Measurements from ENCODE around the gene SLC16A1. TPM values are rescaled to one million over a fixed set of nuclear protein-coding genes. Genes with fewer than 3 reads are reported as not detected.

Gene SLC16A1
- total RNA-seq, 2 donors from 2014 or later: 29.2 to 31.9 TPM

GRCh38 chr1:112957133-112957812 is 1.3 kb upstream of the SLC16A1 start:
- Mint-ChIP-seq H3K4me1 (peaks cover 50% of the 10 kb centered on the region), H3K4me3 (peak overlapping the region; percentile 99), H3K36me3 (ENCODE audit: low read depth) (peaks cover 5% of the 10 kb centered on the region), H3K27me3 (no peaks in the 10 kb centered on the region), H3K27ac (peak overlapping the region; percentile 96)
- DNase-seq: peak in 1 of 3 donors; percentile 5
- peak; percentile 63 for ATAC-seq
- H3K9me3 ChIP-seq (ENCODE audit: control insufficient read depth, low read length, poor library complexity, severe bottlenecking): no peaks in the 10 kb centered on the region

DNA sequence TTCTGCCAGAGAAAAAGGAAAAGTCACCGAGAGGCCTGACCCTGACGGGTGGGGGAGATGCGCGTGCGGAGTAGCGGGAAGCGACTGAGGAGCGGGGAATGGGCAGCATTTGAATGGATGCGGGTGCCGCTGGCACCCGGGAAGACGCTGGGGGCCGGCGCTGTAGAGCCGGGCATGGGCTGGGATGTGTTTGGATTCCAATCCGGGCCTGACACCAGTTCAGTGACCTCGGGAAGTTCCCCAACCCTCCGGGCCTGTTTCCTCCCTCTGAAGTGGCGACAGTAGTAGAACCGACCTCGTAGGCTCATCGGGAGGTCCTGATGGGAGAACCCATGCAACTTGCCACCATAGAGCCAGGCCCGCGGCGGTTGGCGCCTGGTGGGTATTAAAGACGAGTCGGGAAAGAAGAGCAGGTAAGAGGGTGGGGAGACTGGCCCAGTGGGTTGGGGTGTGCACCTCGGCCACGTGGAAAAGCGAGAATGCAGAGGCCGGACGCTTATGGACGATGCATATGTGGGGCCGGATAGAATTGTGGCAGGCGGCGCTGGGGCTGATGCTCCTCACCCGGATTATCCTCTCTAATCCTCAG is 642 bp upstream of the SLC16A1 start:
- peak; percentile 22 to 26 (median 26) for DNase-seq
- H3K36me3 Mint-ChIP-seq (ENCODE audit: low read depth): peaks cover 5% of the 10 kb centered on the region

GRCh38 chr1:112954945-112955772 is 837 bp downstream of the SLC16A1 start:
- peak overlapping the region; percentile 99 for H3K4me3 Mint-ChIP-seq
- no peaks in the 10 kb centered on the region for H3K9me3 ChIP-seq (ENCODE audit: control insufficient read depth, low read length, poor library complexity, severe bottlenecking)
- peaks cover 47% of the 10 kb centered on the region for H3K4me1 Mint-ChIP-seq
- H3K27me3 Mint-ChIP-seq: no peaks in the 10 kb centered on the region
- H3K36me3 Mint-ChIP-seq (ENCODE audit: low read depth): peaks cover 5% of the 10 kb centered on the region
- peak overlapping the region; percentile 96 for H3K27ac Mint-ChIP-seq
- ATAC-seq (peak; percentile 3), DNase-seq (peak; percentile 11 to 28 (median 20))

More for the DNA sequence above, 642 bp upstream of the SLC16A1 start:
- H3K4me1 Mint-ChIP-seq: peaks cover 48% of the 10 kb centered on the region
- H3K27ac Mint-ChIP-seq: peak overlapping the region; percentile 96
- H3K27me3 Mint-ChIP-seq: no peaks in the 10 kb centered on the region
- no peaks in the 10 kb centered on the region for H3K9me3 ChIP-seq (ENCODE audit: control insufficient read depth, low read length, poor library complexity, severe bottlenecking)
- ATAC-seq: peak; percentile 35
- H3K4me3 Mint-ChIP-seq: peak overlapping the region; percentile 99

DNA sequence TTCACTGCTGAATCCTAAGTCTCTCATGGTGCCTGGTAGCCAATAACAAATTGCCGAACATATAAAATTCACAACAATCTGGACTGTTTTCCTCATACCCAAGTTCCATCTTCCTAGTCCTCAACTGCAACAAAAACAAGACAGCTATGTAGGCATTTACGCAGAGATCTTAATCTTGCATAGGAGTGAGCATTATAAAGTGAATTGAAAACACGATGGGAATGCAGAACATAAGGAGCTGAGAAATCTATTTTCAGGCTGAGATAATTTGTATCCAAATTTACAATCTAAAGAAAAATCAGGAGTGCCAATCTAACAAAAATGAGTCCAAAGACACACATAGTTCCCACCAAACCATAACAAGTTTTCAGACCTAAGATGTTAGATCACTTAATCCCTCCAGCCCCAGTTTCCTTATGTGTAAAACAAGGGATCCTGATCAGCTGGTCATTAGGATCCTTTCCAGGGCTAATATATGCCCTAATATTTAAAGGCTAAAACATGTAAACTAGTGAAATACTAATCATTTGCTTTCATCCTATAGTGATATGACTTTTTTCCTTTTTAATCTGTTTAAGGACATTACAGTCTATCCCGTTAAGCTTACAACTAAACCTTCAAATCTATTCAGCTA is 1.9 kb downstream of the SLC16A1 start:
- no peaks in the 10 kb centered on the region for H3K9me3 ChIP-seq (ENCODE audit: control insufficient read depth, low read length, poor library complexity, severe bottlenecking)
- Mint-ChIP-seq H3K27me3 (no peaks in the 10 kb centered on the region), H3K4me3 (peak overlapping the region; percentile 99), H3K27ac (no peak overlapping the region), H3K36me3 (ENCODE audit: low read depth) (peaks cover 5% of the 10 kb centered on the region), H3K4me1 (peaks cover 41% of the 10 kb centered on the region)
- ATAC-seq (no peak), DNase-seq (no peak)

DNA sequence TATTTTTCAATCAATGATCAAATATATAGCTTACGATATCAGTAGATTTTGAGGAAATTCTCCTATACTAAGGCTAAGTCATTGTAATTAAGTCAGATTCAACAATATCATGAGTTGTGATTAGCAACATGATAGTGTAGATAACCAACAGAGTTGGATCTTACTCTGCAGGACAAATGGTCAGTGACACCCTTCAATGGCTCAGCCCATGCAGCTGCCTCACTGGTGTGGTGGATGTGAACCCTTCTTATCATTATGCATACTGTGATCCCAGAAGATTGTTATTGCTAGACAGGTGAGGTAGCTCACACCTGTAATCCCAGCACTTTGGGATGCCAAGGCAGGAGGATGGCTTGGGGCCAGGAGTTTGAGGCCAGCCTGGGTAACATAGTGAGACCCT is 5.6 kb downstream of the SLC16A1 start:
- H3K9me3 ChIP-seq (ENCODE audit: control insufficient read depth, low read length, poor library complexity, severe bottlenecking): no peaks in the 10 kb centered on the region
- ATAC-seq: no peak
- Mint-ChIP-seq H3K36me3 (ENCODE audit: low read depth) (peaks cover 2% of the 10 kb centered on the region), H3K27ac (no peak overlapping the region), H3K4me3 (no peak overlapping the region), H3K4me1 (peaks cover 27% of the 10 kb centered on the region), H3K27me3 (no peaks in the 10 kb centered on the region)
- no peak for DNase-seq

DNA sequence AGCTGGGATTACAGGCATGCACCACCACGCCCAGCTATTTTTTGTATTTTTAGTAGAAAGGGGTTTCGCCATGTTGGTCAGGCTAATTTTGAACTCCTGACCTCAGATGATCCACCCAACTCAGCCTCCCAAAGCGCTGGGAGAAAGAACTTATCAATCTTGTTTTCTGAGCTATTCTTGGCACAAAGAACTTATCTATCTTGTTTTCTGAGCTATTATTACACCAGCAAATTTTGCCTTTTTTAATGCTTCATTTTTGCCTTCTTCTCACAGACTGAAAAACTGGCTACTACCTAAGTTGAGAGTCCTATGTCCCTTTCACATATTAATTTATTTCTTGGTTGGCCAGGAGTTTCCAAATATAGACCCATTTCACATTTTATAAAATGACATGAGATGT is 9.3 kb downstream of the SLC16A1 start:
- DNase-seq (no peak), ATAC-seq (no peak)
- H3K36me3 Mint-ChIP-seq (ENCODE audit: low read depth): peaks cover 2% of the 10 kb centered on the region
- no peak overlapping the region for H3K27ac Mint-ChIP-seq
- peaks cover 3% of the 10 kb centered on the region for H3K4me1 Mint-ChIP-seq
- H3K4me3 Mint-ChIP-seq: no peak overlapping the region
- H3K9me3 ChIP-seq (ENCODE audit: control insufficient read depth, low read length, poor library complexity, severe bottlenecking): no peaks in the 10 kb centered on the region
- H3K27me3 Mint-ChIP-seq: no peaks in the 10 kb centered on the region

DNA sequence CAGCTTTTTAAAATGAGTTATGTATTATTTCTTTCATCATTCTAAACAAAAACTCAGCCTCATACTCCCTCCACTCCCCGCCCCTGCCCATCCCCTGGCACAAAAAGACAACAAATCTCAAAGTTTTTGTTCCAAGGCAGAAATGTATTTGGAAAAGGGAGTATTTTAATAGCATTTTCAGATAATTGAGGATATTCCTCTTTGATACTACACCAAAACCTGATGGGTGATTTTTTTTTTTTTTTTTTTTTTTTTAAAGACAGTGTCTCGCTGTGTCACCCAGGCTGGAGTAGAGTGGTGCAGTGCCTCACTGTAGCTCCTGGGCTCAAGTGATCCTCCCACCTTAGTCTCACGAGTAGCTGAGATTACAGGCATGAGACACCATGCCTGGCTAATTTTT is 16.2 kb downstream of the SLC16A1 start:
- no peak for ATAC-seq
- H3K27ac Mint-ChIP-seq: no peak overlapping the region
- H3K4me1 Mint-ChIP-seq: peaks cover 11% of the 10 kb centered on the region
- H3K4me3 Mint-ChIP-seq: no peak overlapping the region
- H3K9me3 ChIP-seq (ENCODE audit: control insufficient read depth, low read length, poor library complexity, severe bottlenecking): no peaks in the 10 kb centered on the region
- no peaks in the 10 kb centered on the region for H3K27me3 Mint-ChIP-seq
- DNase-seq: no peak
- H3K36me3 Mint-ChIP-seq (ENCODE audit: low read depth): peaks cover 2% of the 10 kb centered on the region

DNA sequence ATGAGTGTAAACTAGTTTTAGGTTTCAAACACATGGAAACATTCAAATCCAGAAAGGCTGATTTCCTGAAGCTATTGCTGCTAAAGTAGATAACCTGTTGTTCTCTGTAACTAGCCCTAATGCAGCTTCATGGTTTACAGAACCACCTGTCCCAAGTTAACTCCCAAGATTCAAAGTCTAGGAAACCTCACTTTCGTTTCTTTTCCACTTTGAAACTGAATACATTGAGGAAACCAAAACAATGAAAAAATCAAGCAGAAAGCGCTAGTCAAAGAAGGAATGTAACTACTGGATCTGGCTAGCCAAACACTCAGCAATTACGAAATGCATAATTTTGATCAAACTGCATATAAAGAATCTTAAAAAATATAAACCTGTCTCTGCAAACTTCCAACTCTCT is 17.8 kb downstream of the SLC16A1 start:
- H3K4me1 Mint-ChIP-seq: peaks cover 14% of the 10 kb centered on the region
- no peak overlapping the region for H3K4me3 Mint-ChIP-seq
- H3K9me3 ChIP-seq (ENCODE audit: control insufficient read depth, low read length, poor library complexity, severe bottlenecking): no peaks in the 10 kb centered on the region
- ATAC-seq (no peak), DNase-seq (no peak)
- H3K36me3 Mint-ChIP-seq (ENCODE audit: low read depth): peaks cover 2% of the 10 kb centered on the region
- H3K27ac Mint-ChIP-seq: peak overlapping the region; percentile 14
- no peaks in the 10 kb centered on the region for H3K27me3 Mint-ChIP-seq

DNA sequence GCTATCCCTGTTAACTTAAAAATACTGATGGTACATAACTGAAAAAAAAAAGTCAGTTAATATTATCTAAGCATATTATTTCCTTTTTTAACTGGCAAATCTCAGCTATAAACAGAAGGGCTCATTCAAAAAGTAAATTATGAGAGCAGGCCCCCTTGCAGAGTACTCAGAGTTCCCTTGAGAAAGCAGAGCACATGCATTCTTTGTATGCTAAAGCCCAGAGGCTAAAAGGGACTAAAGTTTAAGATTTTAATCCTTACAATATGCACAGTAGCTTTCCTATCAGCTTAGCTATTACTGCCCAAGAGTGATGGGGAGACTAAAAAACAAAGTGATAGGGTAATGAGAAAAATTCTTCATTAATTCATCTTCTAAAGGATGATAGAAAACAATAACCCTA is 18.5 kb downstream of the SLC16A1 start:
- no peaks in the 10 kb centered on the region for H3K9me3 ChIP-seq (ENCODE audit: control insufficient read depth, low read length, poor library complexity, severe bottlenecking)
- Mint-ChIP-seq H3K4me3 (peak overlapping the region; percentile 7), H3K4me1 (peaks cover 14% of the 10 kb centered on the region), H3K27ac (no peak overlapping the region), H3K36me3 (ENCODE audit: low read depth) (no peaks in the 10 kb centered on the region), H3K27me3 (no peaks in the 10 kb centered on the region)
- DNase-seq (no peak), ATAC-seq (no peak)

GRCh38 chr1:112937070-112937469 is 18.9 kb downstream of the SLC16A1 start:
- ATAC-seq (no peak), DNase-seq (no peak)
- Mint-ChIP-seq H3K27ac (no peak overlapping the region), H3K27me3 (no peaks in the 10 kb centered on the region), H3K4me3 (no peak overlapping the region), H3K4me1 (peaks cover 14% of the 10 kb centered on the region), H3K36me3 (ENCODE audit: low read depth) (no peaks in the 10 kb centered on the region)
- H3K9me3 ChIP-seq (ENCODE audit: control insufficient read depth, low read length, poor library complexity, severe bottlenecking): no peaks in the 10 kb centered on the region

DNA sequence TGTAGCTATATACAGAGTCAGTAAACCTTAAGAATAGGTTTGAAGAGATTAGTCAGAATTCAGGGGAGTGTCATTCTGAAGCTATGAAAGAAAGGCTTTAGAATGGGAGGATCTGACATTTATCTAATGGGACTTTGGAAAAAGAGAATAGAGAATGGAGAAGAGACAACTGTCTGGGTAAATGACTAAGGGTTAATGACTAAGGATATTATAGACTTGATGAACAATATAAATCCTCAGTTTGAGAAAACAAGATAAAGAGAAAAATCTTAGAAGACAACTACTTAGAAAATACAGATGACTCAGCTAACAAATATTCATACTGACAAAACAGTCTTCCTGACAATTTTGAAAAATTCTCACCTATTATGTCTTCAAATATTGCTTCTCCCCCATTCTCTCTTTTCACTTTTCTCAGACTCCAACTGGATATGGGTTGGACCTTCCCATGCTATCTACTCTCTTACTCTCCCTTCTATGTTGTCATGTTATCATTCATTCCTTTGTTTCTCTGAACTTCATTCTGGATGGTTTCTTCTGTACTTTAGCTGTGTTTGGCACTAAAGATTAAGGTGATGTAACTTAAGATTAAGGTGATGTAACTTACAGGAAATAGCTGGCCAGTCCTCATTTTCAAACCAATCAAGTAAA is 20.4 kb downstream of the SLC16A1 start:
- no peaks in the 10 kb centered on the region for H3K9me3 ChIP-seq (ENCODE audit: control insufficient read depth, low read length, poor library complexity, severe bottlenecking)
- H3K27me3 Mint-ChIP-seq: no peaks in the 10 kb centered on the region
- H3K27ac Mint-ChIP-seq: peak overlapping the region; percentile 37
- no peak for ATAC-seq
- H3K4me1 Mint-ChIP-seq: peaks cover 18% of the 10 kb centered on the region
- H3K36me3 Mint-ChIP-seq (ENCODE audit: low read depth): no peaks in the 10 kb centered on the region
- no peak for DNase-seq
- no peak overlapping the region for H3K4me3 Mint-ChIP-seq

GRCh38 chr1:112934577-112934976 is 21.4 kb downstream of the SLC16A1 start:
- H3K9me3 ChIP-seq (ENCODE audit: control insufficient read depth, low read length, poor library complexity, severe bottlenecking): no peaks in the 10 kb centered on the region
- Mint-ChIP-seq H3K4me1 (peaks cover 18% of the 10 kb centered on the region), H3K4me3 (no peak overlapping the region), H3K27ac (peak overlapping the region; percentile 16), H3K36me3 (ENCODE audit: low read depth) (no peaks in the 10 kb centered on the region), H3K27me3 (no peaks in the 10 kb centered on the region)
- no peak for ATAC-seq
- no peak for DNase-seq
